B cell (primary cell): Measurements from ENCODE around the gene IL4R. TPM values are rescaled to one million over a fixed set of nuclear protein-coding genes. Genes with fewer than 3 reads are reported as not detected.

ENCODE experiments used
- ATAC-seq: fragments of 200-7000 bp; cut with Tn5 transposase; one replicate; pipeline ENCODE4 v1.10.0; 2021; ENCODE audit warnings: low read depth, mild to moderate bottlenecking, moderate number of reproducible peaks, moderate library complexity
- CTCF ChIA-PET: fragments of 350-600 bp; sonication (Branson Sonifier 250); formaldehyde crosslinking; loops from one replicate; lab custom pipeline; 2021; ENCODE audit warnings: antibody characterized with exemption, inconsistent platforms; lab: Charles Lee
- POLR2A ChIA-PET: fragments of 350-600 bp; sonication (Branson Sonifier 250); formaldehyde crosslinking; loops from one replicate; lab custom pipeline; 2021; ENCODE audit warnings: antibody characterized with exemption; lab: Charles Lee
- DNase-seq: peaks from one replicate; pipeline ENCODE4 v3.0.0; 2013
- H2AFZ ChIP-seq: 2 replicates; pipeline ENCODE4 v1.6.1; 2012; ENCODE audit warnings: mild to moderate bottlenecking, low read depth, low read length; ENCODE audit not compliant: insufficient read depth, poor library complexity, severe bottlenecking
- H3K27ac ChIP-seq, 2 donors: 1 replicate in 1 of 2; 2 replicates in 1 of 2; pipeline ENCODE4 v1.5.1; 2012 to 2013; ENCODE audit warnings: low read length in 2 of 2, mild to moderate bottlenecking in 2 of 2, moderate library complexity in 1 of 2
- H3K27me3 ChIP-seq, 4 experiments: fragments of 200-600 bp in 1 of 4; sonication (generic) in 1 of 4; replicated peaks in 1 of 4; 1 replicate in 2 of 4; 2 replicates in 2 of 4; pipeline versions ENCODE4 v1.6.1 to v1.7.0; 2013 to 2016; ENCODE audit warnings: low read length in 3 of 4, mild to moderate bottlenecking in 2 of 4, mixed read lengths in 1 of 4, moderate library complexity in 1 of 4; ENCODE audit not compliant: insufficient read depth in 4 of 4, control insufficient read depth in 3 of 4; ENCODE audit errors: control extremely low read depth in 1 of 4
- H3K36me3 ChIP-seq, 2 experiments: replicated peaks in 1 of 2; 1 replicate in 1 of 2; 2 replicates in 1 of 2; pipeline versions ENCODE4 v1.6.1 to v1.7.1; 2013; ENCODE audit warnings: low read length in 1 of 2; ENCODE audit not compliant: insufficient read depth in 2 of 2, control insufficient read depth in 1 of 2; ENCODE audit errors: control extremely low read depth in 1 of 2, extremely low read depth in 1 of 2
- H3K4me1 ChIP-seq, 2 donors: fragments of 200-600 bp in 1 of 2; sonication (generic) in 1 of 2; 1 replicate in 1 of 2; 2 replicates in 1 of 2; pipeline versions ENCODE4 v1.5.1 to v1.6.1; 2013 to 2017; ENCODE audit warnings: low read length in 2 of 2; ENCODE audit not compliant: control insufficient read depth in 2 of 2, insufficient read depth in 2 of 2
- H3K4me2 ChIP-seq: replicated peaks from 2 replicates; pipeline ENCODE3; 2012; ENCODE audit warnings: mild to moderate bottlenecking, low read depth, low read length; ENCODE audit not compliant: poor library complexity, severe bottlenecking
- H3K4me3 ChIP-seq, 5 experiments: fragments of 200-600 bp in 1 of 5; sonication (generic) in 1 of 5; 1 replicate in 3 of 5; 2 replicates in 2 of 5; pipeline versions ENCODE4 v1.5.1 to v1.7.0; 2011 to 2016; ENCODE audit warnings: low read length in 4 of 5, mild to moderate bottlenecking in 4 of 5, low read depth in 2 of 5, control low read depth in 1 of 5, moderate library complexity in 1 of 5; ENCODE audit not compliant: insufficient read depth in 1 of 5; ENCODE audit errors: control extremely low read depth in 1 of 5, extremely low read depth in 1 of 5
- H3K79me2 ChIP-seq: fragments of 200-600 bp; sonication (generic); one replicate; pipeline ENCODE4 v1.6.0; 2016; ENCODE audit warnings: low read length; ENCODE audit not compliant: control insufficient read depth, insufficient read depth
- H3K9ac ChIP-seq: fragments of 200-600 bp; sonication (generic); 2 replicates; pipeline ENCODE4 v1.6.1; 2017; ENCODE audit warnings: mild to moderate bottlenecking, low read length, moderate library complexity
- H3K9me3 ChIP-seq, 3 donors: one replicate each; pipeline versions ENCODE4 v1.6.1 to v1.7.1; 2013; ENCODE audit warnings: low read length in 2 of 3; ENCODE audit not compliant: control insufficient read depth in 2 of 3, insufficient read depth in 1 of 3; ENCODE audit errors: control extremely low read depth in 1 of 3
- H4K20me1 ChIP-seq: 2 replicates; pipeline ENCODE4 v1.6.0; 2012; ENCODE audit warnings: mild to moderate bottlenecking, low read length; ENCODE audit not compliant: insufficient read depth, control insufficient read depth, poor library complexity, severe bottlenecking
- H3K27ac Mint-ChIP-seq: one replicate; pipeline ENCODE4 v1.8.0; 2021; ENCODE audit warnings: mixed read lengths
- H3K27me3 Mint-ChIP-seq: one replicate; pipeline ENCODE4 v1.8.0; 2021; ENCODE audit warnings: mixed read lengths
- H3K4me1 Mint-ChIP-seq: one replicate; pipeline ENCODE4 v1.8.0; 2021; ENCODE audit warnings: mixed read lengths
- H3K4me3 Mint-ChIP-seq: one replicate; pipeline ENCODE4 v1.8.0; 2021; ENCODE audit warnings: mixed read lengths
- H3K9me3 Mint-ChIP-seq: one replicate; pipeline ENCODE4 v1.8.0; 2022; ENCODE audit warnings: mixed read lengths; ENCODE audit not compliant: insufficient read depth
- EZH2 ChIP-seq: IDR thresholded peaks from 2 replicates; pipeline ENCODE4 v1.6.1; 2012; ENCODE audit warnings: borderline replicate concordance, low read depth, mild to moderate bottlenecking, moderate library complexity, low read length; ENCODE audit not compliant: insufficient read depth, poor library complexity, severe bottlenecking
- WGBS: methylation state at CpG from one replicate; pipeline ENCODE4 v1.1.5; 2013; ENCODE audit warnings: missing lambda C conversion rate; ENCODE audit not compliant: insufficient coverage; 5-methylcytosine and 5-hydroxymethylcytosine counted together
- intact Hi-C: fragments of 100-400 bp; cut with micrococcal nuclease; formaldehyde crosslinking; loops from one replicate; pipeline ENCODE4 v1.10.0; 2022
- polyA plus RNA-seq: library from polyadenylated mRNA; depleted of rRNA; stranded (reverse); fragments of >200 nt; gene quantifications from 2 replicates; pipeline ENCODE4 v1.2.3, GENCODE V29; 2012
- total RNA-seq, 2 donors: library from RNA; stranded (reverse); fragments of 120-200 nt in 1 of 2; gene quantifications; 1 replicate in 1 of 2; 2 replicates in 1 of 2; pipeline versions ENCODE4 v1.2.3 to v1.2.4, GENCODE V29; 2013 to 2022
- TF ChIP-seq, protein P1 (sequence below): fragments of 200-600 bp; IDR thresholded peaks from one replicate; pipeline ENCODE4 v1.8.0; 2022; ENCODE audit warnings: antibody characterized with exemption, mild to moderate bottlenecking

The IL4R gene
- total and polyA plus RNA-seq, 2 donors (not counting 1 experiment from before 2014, with no cell fraction given), result 311 to 966 TPM

DNA sequence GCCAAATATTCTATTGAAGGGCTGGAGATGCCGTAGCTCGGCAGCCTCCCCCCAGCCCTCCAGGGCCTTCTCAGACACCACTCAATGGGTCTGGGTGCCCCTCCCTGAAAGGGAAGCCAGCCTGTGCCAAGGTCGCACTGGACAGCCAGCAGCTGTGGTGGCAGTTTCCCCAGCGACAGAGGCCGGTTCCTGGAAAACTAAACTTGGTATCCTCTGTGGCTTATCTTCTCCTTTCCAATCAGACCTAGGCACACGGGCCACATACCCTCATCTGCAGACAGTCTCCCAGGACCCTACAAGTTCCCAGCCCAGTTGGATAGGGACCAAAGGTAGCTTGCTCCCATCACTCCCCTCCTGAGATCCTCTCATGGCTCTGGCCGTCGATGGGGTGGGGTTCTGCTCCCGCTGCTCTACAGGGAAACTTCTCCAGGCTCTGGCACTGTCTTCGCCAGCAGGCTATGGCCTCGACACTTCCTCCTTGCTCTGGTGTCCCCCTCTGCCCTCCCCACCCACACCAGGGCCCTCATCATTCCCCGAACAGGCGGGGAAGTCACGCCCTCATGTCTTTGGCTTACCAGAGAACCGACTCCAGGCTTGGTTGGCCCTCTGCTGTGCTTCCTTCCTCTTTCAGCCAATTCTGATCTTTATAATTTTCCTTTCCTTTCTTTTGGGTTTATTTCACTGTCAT lies 69.9 kb downstream of the IL4R start:
- no peaks in the 10 kb centered on the region for H3K79me2 ChIP-seq
- H3K4me2 ChIP-seq, result peak overlapping the region; percentile 17
- intact Hi-C loops, result no loop called here
- no peak overlapping the region for H3K4me3 ChIP-seq
- peak overlapping the region; percentile 9 to 56 for H3K27ac ChIP-seq
- Mint-ChIP-seq H3K4me3 (no peak overlapping the region), H3K27ac (peak overlapping the region; percentile 65), H3K4me1 (peaks cover 46% of the 10 kb centered on the region), H3K9me3 (no peaks in the 10 kb centered on the region), H3K27me3 (no peaks in the 10 kb centered on the region)
- no peak overlapping the region for H3K9ac ChIP-seq
- ATAC-seq, result peak; percentile 69
- peaks cover 33 to 52% of the 10 kb centered on the region in 2 donors for H3K4me1 ChIP-seq
- TF ChIP-seq, protein P1, sequence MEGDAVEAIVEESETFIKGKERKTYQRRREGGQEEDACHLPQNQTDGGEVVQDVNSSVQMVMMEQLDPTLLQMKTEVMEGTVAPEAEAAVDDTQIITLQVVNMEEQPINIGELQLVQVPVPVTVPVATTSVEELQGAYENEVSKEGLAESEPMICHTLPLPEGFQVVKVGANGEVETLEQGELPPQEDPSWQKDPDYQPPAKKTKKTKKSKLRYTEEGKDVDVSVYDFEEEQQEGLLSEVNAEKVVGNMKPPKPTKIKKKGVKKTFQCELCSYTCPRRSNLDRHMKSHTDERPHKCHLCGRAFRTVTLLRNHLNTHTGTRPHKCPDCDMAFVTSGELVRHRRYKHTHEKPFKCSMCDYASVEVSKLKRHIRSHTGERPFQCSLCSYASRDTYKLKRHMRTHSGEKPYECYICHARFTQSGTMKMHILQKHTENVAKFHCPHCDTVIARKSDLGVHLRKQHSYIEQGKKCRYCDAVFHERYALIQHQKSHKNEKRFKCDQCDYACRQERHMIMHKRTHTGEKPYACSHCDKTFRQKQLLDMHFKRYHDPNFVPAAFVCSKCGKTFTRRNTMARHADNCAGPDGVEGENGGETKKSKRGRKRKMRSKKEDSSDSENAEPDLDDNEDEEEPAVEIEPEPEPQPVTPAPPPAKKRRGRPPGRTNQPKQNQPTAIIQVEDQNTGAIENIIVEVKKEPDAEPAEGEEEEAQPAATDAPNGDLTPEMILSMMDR, result no peak
- TF ChIP-seq EZH2, result no peak
- ChIA-PET CTCF (interaction anchor here (1.3 kb wide), 1 partner anchor 16 kb away, joined by 6 read pairs; no protein-coding TSS in a partner anchor), POLR2A (no interaction called here)
- 53% methylated on average over 15 of the region's 15 CpGs for WGBS
- no peaks in the 10 kb centered on the region for H4K20me1 ChIP-seq
- no peaks in the 10 kb centered on the region for H3K36me3 ChIP-seq
- peak; percentile 77 for DNase-seq
- H2AFZ ChIP-seq, result peak overlapping the region; percentile 12
- H3K9me3 ChIP-seq, result peaks cover 0 to 39% (median 7%) of the 10 kb centered on the region in 3 donors
- H3K27me3 ChIP-seq, result no peaks in the 10 kb centered on the region

DNA sequence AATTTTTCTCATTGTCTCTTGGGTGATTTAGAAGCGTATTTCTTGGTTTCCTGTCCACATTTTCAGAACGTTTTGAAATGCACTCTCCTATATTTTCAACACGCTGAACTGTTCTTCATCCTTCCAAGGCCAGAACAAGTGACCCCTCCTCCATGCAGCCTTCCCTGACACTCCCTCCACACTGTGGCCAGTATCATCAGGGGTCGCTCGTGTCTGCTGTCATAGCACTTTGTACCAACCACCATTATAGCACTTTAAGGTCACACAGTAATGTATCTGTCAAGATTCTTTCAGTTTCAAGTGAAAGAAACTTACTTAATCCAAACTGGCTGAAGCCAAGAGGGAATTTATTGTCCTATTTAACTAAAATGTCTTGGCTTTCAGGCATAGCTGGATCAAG lies 70.7 kb downstream of the IL4R start:
- no peak overlapping the region for H3K9ac ChIP-seq
- Mint-ChIP-seq H3K27ac (peak overlapping the region; percentile 50), H3K4me1 (peaks cover 42% of the 10 kb centered on the region), H3K4me3 (peak overlapping the region; percentile 27), H3K27me3 (no peaks in the 10 kb centered on the region), H3K9me3 (no peaks in the 10 kb centered on the region)
- H3K4me1 ChIP-seq, result peaks cover 27 to 51% of the 10 kb centered on the region in 2 donors
- POLR2A ChIA-PET, result no interaction called here
- CTCF ChIA-PET, result interaction anchor here (1.3 kb wide), 1 partner anchor 16 kb away, joined by 6 read pairs; no protein-coding TSS in a partner anchor
- peak overlapping the region in 1 of 2 donors; percentile 56 for H3K27ac ChIP-seq
- DNase-seq (peak; percentile 30), ATAC-seq (no peak)
- H3K79me2 ChIP-seq, result no peaks in the 10 kb centered on the region
- no peak for TF ChIP-seq EZH2
- TF ChIP-seq, protein P1, result no peak
- intact Hi-C loops, result no loop called here
- no peak overlapping the region for H2AFZ ChIP-seq
- peak overlapping the region; percentile 17 for H3K4me2 ChIP-seq
- H3K9me3 ChIP-seq, result peaks cover under 1 to 42% (median 10%) of the 10 kb centered on the region in 3 donors
- no peaks in the 10 kb centered on the region for H3K27me3 ChIP-seq
- 54% methylated on average over 5 of the region's 5 CpGs for WGBS
- H3K4me3 ChIP-seq, result no peak overlapping the region
- no peaks in the 10 kb centered on the region for H4K20me1 ChIP-seq
- H3K36me3 ChIP-seq, result no peaks in the 10 kb centered on the region
